Muscle layer of duodenum (tissue), 2 donors: ENCODE measurements around the gene BRMS1L.
"Not testable (repeated sequence)": the region's sequence is repeated elsewhere in the genome, so short reads cannot be mapped to it uniquely, and the experiment has no call there.

ENCODE experiments used
- H3K27ac ChIP-seq: one replicate; pipeline ENCODE4 v1.7.0; 2013; ENCODE audit warnings: mild to moderate bottlenecking, low read length
- H3K27me3 ChIP-seq: one replicate; pipeline ENCODE4 v1.7.0; 2013; ENCODE audit warnings: low read depth, mild to moderate bottlenecking, control low read depth, low read length
- H3K36me3 ChIP-seq, 2 donors: one replicate each; pipeline ENCODE4 v1.7.0; 2013; ENCODE audit warnings: low read length in 2 of 2, control low read depth in 1 of 2, mild to moderate bottlenecking in 1 of 2; ENCODE audit not compliant: insufficient read depth in 2 of 2, control insufficient read depth in 1 of 2
- H3K4me1 ChIP-seq, 2 donors: one replicate each; pipeline ENCODE4 v1.7.0; 2013; ENCODE audit warnings: low read length in 2 of 2, mild to moderate bottlenecking in 2 of 2, control low read depth in 1 of 2, moderate library complexity in 1 of 2; ENCODE audit not compliant: insufficient read depth in 2 of 2, control insufficient read depth in 1 of 2
- H3K4me3 ChIP-seq, 2 donors: one replicate each; pipeline ENCODE4 v1.7.0; 2013; ENCODE audit warnings: low read length in 2 of 2, low read depth in 1 of 2, mild to moderate bottlenecking in 1 of 2
- H3K9me3 ChIP-seq, 2 donors: one replicate each; pipeline ENCODE4 v1.7.0; 2013; ENCODE audit warnings: low read length in 2 of 2, control low read depth in 1 of 2, mild to moderate bottlenecking in 1 of 2; ENCODE audit not compliant: control insufficient read depth in 1 of 2
- donor health status: healthy.

Gene BRMS1L

GRCh38 chr14:35808076-35808637 lies 18.0 kb upstream of the BRMS1L start:
- Histone ChIP-seq H3K4me3 (peak overlapping the region; percentile 75 to 87), H3K4me1 (peaks cover 6 to 23% of the 10 kb centered on the region in 2 donors), H3K9me3 (no peaks in the 10 kb centered on the region), H3K27ac (peak overlapping the region; percentile 75), H3K27me3 (no peaks in the 10 kb centered on the region), H3K36me3 (no peaks in the 10 kb centered on the region)

- Histone ChIP-seq H3K27ac (peak within 1 kb of the TSS; percentile 75), H3K4me1 (peaks cover 6 to 19% of the 10 kb centered on the region in 2 donors), H3K4me3 (peak within 1 kb of the TSS; percentile 75 to 87)
- H3K9me3 ChIP-seq, H3K36me3 ChIP-seq, H3K27me3 ChIP-seq: not testable (repeated sequence)
Measured at GRCh38 chr14:35808638-35809563, 17.2 kb upstream of the BRMS1L start, which contains the start of gene RALGAPA1. Gene RALGAPA1, minus strand, starts transcription at chr14:35809295. Its CDS starts 460 bp downstream, at chr14:35808835.

- peaks cover 6 to 19% of the 10 kb centered on the region in 2 donors for H3K4me1 ChIP-seq
- H3K27me3 ChIP-seq: no peaks in the 10 kb centered on the region
- peak overlapping the region; percentile 75 to 87 for H3K4me3 ChIP-seq
- H3K9me3 ChIP-seq: no peaks in the 10 kb centered on the region
- H3K36me3 ChIP-seq: no peaks in the 10 kb centered on the region
- peak overlapping the region; percentile 42 for H3K27ac ChIP-seq
Measured at GRCh38 chr14:35809597-35809996, 16.5 kb upstream of the BRMS1L start.

- Histone ChIP-seq H3K27me3 (no peaks in the 10 kb centered on the region), H3K9me3 (no peaks in the 10 kb centered on the region), H3K36me3 (no peaks in the 10 kb centered on the region), H3K27ac (no peak overlapping the region), H3K4me3 (no peak overlapping the region), H3K4me1 (peaks cover 6 to 18% of the 10 kb centered on the region in 2 donors)
Measured at GRCh38 chr14:35810963-35811362, 15.2 kb upstream of the BRMS1L start.

GRCh38 chr14:35814371-35815005 lies 11.7 kb upstream of the BRMS1L start:
- H3K27me3 ChIP-seq: no peaks in the 10 kb centered on the region
- H3K4me1 ChIP-seq: no peaks in the 10 kb centered on the region
- H3K27ac ChIP-seq: no peak overlapping the region
- H3K4me3 ChIP-seq: no peak overlapping the region
- no peaks in the 10 kb centered on the region for H3K36me3 ChIP-seq
- no peaks in the 10 kb centered on the region for H3K9me3 ChIP-seq

GRCh38 chr14:35818346-35819115 lies 7.6 kb upstream of the BRMS1L start:
- Histone ChIP-seq H3K27ac (no peak overlapping the region), H3K27me3 (no peaks in the 10 kb centered on the region), H3K4me3 (no peak overlapping the region), H3K36me3 (no peaks in the 10 kb centered on the region), H3K4me1 (no peaks in the 10 kb centered on the region), H3K9me3 (no peaks in the 10 kb centered on the region)

GRCh38 chr14:35819591-35820540 lies 6.3 kb upstream of the BRMS1L start:
- H3K4me3 ChIP-seq: no peak overlapping the region
- no peaks in the 10 kb centered on the region for H3K9me3 ChIP-seq
- no peaks in the 10 kb centered on the region for H3K36me3 ChIP-seq
- no peak overlapping the region for H3K27ac ChIP-seq
- no peaks in the 10 kb centered on the region for H3K4me1 ChIP-seq
- H3K27me3 ChIP-seq: no peaks in the 10 kb centered on the region

GRCh38 chr14:35821564-35822411 lies 4.3 kb upstream of the BRMS1L start:
- H3K27ac ChIP-seq: no peak overlapping the region
- H3K27me3 ChIP-seq: no peaks in the 10 kb centered on the region
- no peak overlapping the region for H3K4me3 ChIP-seq
- H3K36me3 ChIP-seq: no peaks in the 10 kb centered on the region
- no peaks in the 10 kb centered on the region for H3K9me3 ChIP-seq
- no peaks in the 10 kb centered on the region for H3K4me1 ChIP-seq

GRCh38 chr14:35822501-35822900 lies 3.6 kb upstream of the BRMS1L start:
- Histone ChIP-seq H3K36me3 (no peaks in the 10 kb centered on the region), H3K27ac (no peak overlapping the region)

More at GRCh38 chr14:35822501-35822900, 3.6 kb upstream of the BRMS1L start:
- H3K4me3 ChIP-seq: no peak overlapping the region
- peaks cover 0 to 2% of the 10 kb centered on the region in 2 donors for H3K4me1 ChIP-seq
- no peaks in the 10 kb centered on the region for H3K9me3 ChIP-seq
- H3K27me3 ChIP-seq: no peaks in the 10 kb centered on the region
